OCI-LY3 (cell line): ENCODE data around the gene PNMA6F.
"Not testable (repeated sequence)": the region's sequence is repeated elsewhere in the genome, so short reads cannot be mapped to it uniquely, and the experiment has no call there.

ENCODE experiments used
- CTCF ChIP-seq: fragments of 200-600, 300-600 bp; sonication (generic); IDR thresholded peaks from 2 replicates; pipeline ENCODE4 v1.5.1; 2014; ENCODE audit warnings: antibody characterized with exemption, low read length, low read depth
- EZH2phosphoT487 ChIP-seq: fragments of 200-600 bp; shearing (Covaris generic); IDR thresholded peaks from 2 replicates; pipeline ENCODE4 v1.6.1; 2018; ENCODE audit warnings: antibody characterized with exemption, mixed run types, low read depth

- not testable (repeated sequence) for TF ChIP-seq CTCF, EZH2phosphoT487
These were observed 45.5 kb downstream of the PNMA6F start for GRCh38 chrX:153276049-153276448.
